DMS79 (cell line): ENCODE measurements around the gene CMIP.
"Not testable (repeated sequence)": the region's sequence is repeated elsewhere in the genome, so short reads cannot be mapped to it uniquely, and the experiment has no call there.

Source experiments
- DNase-seq: peaks from one replicate; lab custom pipeline; 2025; lab: John Stamatoyannopoulos, UW

Gene CMIP

GRCh38 chr16:81686391-81687130 is 242.0 kb downstream of the CMIP start:
- DNase-seq: no peak

GRCh38 chr16:81687131-81687456 is 242.5 kb downstream of the CMIP start:
- DNase-seq: no peak

- no peak for DNase-seq
These were observed 243.6 kb downstream of the CMIP start for GRCh38 chr16:81688182-81688581.

- DNase-seq: not testable (repeated sequence)
These were observed 244.2 kb downstream of the CMIP start for GRCh38 chr16:81688839-81689238.

- DNase-seq: no peak
These were observed 247.4 kb downstream of the CMIP start for GRCh38 chr16:81692021-81692420.

- no peak for DNase-seq
These were observed 248.0 kb downstream of the CMIP start for GRCh38 chr16:81692571-81692970.

- no peak for DNase-seq
These were observed 248.6 kb downstream of the CMIP start for GRCh38 chr16:81693041-81693743.

- no peak for DNase-seq
These were observed 249.2 kb downstream of the CMIP start for GRCh38 chr16:81693744-81694303.

GRCh38 chr16:81694494-81695280 is 250.1 kb downstream of the CMIP start:
- peak; percentile 2 for DNase-seq

GRCh38 chr16:81695321-81696165 is 250.9 kb downstream of the CMIP start:
- DNase-seq: no peak

- no peak for DNase-seq
These were observed 251.8 kb downstream of the CMIP start for GRCh38 chr16:81696166-81696960.

GRCh38 chr16:81696961-81697615 is 252.5 kb downstream of the CMIP start:
- DNase-seq: no peak

- peak; percentile 11 for DNase-seq
These were observed 253.2 kb downstream of the CMIP start for GRCh38 chr16:81697616-81698309.

- no peak for DNase-seq
These were observed 253.7 kb downstream of the CMIP start for GRCh38 chr16:81698310-81698641.

- no peak for DNase-seq
These were observed 255.0 kb downstream of the CMIP start for GRCh38 chr16:81699596-81699995.

GRCh38 chr16:81700071-81700779 is 255.6 kb downstream of the CMIP start:
- no peak for DNase-seq

GRCh38 chr16:81700780-81701165 is 256.2 kb downstream of the CMIP start:
- no peak for DNase-seq

- DNase-seq: no peak
These were observed 256.8 kb downstream of the CMIP start for GRCh38 chr16:81701296-81701970.

GRCh38 chr16:81702506-81702905 is 257.9 kb downstream of the CMIP start:
- no peak for DNase-seq
